Globus pallidus (tissue), 1 donor: ENCODE results near the gene CHKA.
"Not testable (repeated sequence)": the region's sequence is repeated elsewhere in the genome, so short reads cannot be mapped to it uniquely, and the experiment has no call there.

Experiments used
- DNase-seq: peaks from one replicate; pipeline ENCODE4 v3.0.0-alpha.2; 2015; ENCODE audit warnings: low spot score

Gene CHKA

GRCh38 chr11:68116126-68116525 lies 5.1 kb downstream of the CHKA start:
- DNase-seq, result no peak

GRCh38 chr11:68115285-68115684 lies 5.9 kb downstream of the CHKA start:
- DNase-seq, result no peak

- no peak for DNase-seq
Measured at GRCh38 chr11:68113986-68114385, 7.2 kb downstream of the CHKA start.

- DNase-seq, result no peak
Measured at GRCh38 chr11:68107689-68108088, 13.5 kb downstream of the CHKA start.

GRCh38 chr11:68106165-68106940 lies 14.8 kb downstream of the CHKA start:
- DNase-seq, result no peak

- DNase-seq, result no peak
Measured at GRCh38 chr11:68099474-68100405, 21.4 kb downstream of the CHKA start.

DNA sequence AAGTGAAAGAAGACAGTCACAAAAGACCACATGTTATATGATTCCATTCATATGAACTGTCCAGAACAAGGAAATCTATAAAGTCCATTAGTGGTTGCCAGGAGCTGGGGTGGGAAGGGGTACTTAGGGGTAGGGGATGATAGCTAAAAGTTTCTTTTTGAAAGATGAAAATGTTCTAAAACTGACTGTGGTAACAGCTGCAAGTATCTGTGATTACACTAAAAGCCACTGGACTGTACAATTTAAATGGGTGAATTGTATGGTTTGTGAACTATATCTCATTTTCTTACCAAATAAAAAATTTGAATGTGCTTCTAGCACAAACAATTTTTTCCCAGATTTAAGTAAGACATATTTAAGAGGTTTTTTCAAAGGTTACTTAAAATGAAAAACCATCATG lies 22.1 kb downstream of the CHKA start:
- DNase-seq, result no peak

DNA sequence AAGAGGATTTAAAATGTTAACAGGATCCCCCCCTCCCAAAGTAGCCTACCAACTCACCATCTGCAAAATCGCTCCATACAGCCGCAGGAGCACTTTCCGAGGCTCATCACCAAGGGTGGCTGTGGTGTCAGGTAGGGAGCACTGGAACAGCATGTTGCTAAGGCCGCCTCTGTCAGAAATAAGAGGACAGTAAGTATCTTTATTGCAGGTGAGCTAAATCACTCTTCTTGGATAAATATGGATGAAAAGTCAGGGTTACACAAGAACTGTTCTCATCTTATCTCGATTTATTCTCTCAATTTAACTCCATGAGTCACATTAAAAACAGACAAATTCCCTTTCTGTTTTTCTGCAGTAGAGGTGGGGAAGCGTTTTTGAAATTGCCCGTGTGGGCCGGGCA lies 24.2 kb downstream of the CHKA start:
- DNase-seq, result no peak

DNA sequence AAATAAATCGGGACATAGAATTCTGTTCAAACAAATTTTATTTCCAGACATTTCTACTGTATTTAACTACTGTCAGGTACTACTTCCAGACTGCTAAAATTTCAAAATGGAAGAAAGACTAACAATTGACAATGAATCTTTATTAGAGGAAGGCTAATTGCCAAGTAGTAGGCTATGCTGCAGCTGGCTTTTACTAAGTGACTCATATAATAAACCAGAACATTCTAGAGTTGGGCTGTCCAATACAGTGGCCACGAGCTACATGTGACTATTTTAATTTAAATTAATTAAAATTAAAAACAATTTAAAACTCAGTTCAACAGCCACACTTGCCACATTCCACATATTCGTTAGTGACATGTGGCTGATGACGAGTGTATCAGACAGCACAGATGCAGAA lies 27.6 kb downstream of the CHKA start:
- DNase-seq, result peak; percentile 74

DNA sequence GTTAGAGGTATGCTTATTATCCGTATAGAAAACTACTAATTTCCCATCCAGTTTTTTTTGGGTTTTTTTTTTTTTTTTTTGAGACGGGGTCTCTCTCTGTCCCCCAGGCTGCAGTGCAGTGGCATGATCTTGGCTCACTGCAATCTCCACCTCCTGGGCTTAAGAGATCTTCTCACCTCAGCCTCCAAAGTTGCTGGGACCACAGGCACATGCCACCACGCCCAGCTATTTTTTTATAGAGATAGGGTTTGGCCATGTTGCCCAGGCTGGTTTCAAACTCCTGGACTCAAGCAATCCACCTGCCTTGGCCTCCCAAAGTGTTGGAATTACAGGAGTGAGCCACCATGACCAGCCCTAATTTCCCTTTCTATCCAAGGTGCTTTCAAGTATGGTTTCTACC lies 28.2 kb downstream of the CHKA start:
- DNase-seq, result not testable (repeated sequence)

GRCh38 chr11:68092411-68092810 lies 28.8 kb downstream of the CHKA start:
- DNase-seq, result no peak

DNA sequence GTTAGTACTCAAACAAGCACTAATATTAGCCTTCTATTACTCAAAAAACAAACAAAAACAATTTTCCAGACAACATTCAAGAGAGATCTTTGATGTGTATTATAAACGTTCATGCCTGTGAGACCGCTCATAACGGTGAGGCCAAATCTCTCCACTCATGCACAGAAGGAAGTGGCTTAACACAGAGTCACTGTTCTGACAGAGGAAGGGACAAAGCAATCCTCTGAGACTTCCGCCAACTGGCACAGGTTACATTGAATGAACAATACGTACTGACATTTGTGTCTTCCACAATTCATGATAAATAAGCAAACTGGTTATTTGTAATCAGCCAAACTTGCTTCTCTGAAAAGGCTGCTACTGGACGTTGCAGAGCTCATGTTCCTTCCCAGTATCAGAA lies 30.5 kb downstream of the CHKA start:
- peak; percentile 90 for DNase-seq

DNA sequence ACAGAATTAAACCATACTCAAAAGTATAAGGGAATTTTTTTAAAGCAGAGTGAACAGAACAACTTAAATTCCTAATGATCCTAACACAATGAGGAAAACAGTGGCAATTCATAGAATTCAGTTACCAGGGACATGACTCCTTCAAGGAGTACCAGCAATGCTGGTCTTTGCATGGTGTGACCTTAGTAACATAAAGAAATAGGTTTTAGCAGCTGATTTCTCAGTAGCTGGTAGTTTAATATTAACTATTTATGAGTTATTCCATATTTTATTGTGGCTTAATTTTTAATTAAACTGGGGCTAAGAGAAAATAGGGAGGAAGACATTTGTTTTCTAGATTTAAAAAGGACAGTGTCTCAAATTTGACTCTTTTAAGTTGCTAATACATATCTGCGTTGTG lies 30.9 kb downstream of the CHKA start:
- no peak for DNase-seq

DNA sequence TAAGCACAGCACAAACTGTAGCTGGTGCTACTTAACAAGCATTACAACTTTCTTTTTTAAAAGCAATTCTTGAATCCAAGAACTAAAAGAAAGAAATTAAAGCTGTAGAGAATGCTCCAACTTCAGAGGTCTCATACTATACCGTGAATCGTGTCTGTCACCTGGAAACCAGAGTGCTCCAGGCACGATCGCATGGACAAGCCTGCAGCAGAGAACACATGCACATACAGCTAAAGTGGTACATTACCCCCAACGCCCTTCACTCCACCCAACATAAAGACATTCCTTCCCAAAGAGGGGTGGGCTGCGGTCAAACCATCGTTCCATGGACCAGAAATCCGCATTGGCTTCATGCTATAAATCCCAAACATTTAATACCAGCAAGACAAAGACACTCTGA lies 31.5 kb downstream of the CHKA start:
- DNase-seq, result no peak

GRCh38 chr11:68083517-68083916 lies 37.7 kb downstream of the CHKA start:
- DNase-seq, result no peak

DNA sequence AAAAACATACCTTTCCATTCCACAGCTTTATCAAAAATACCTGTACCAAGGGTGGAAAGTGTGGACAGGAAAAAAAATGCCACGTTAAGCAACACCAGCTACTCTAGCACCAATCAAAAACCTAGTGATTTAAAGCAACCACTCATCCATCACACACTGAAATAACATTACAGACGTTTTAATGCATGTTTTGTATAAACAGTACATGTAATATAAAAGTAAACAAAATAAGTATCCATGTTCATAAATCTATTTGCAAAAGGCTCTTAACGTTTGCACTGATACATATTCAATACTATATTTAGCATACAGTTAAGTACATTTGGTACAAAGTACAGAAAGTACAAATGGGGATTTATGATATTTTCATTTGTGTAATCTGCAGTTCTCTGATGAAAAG lies 38.7 kb downstream of the CHKA start:
- DNase-seq, result no peak

- DNase-seq, result no peak
Measured at GRCh38 chr11:68081691-68082090, 39.5 kb downstream of the CHKA start.

DNA sequence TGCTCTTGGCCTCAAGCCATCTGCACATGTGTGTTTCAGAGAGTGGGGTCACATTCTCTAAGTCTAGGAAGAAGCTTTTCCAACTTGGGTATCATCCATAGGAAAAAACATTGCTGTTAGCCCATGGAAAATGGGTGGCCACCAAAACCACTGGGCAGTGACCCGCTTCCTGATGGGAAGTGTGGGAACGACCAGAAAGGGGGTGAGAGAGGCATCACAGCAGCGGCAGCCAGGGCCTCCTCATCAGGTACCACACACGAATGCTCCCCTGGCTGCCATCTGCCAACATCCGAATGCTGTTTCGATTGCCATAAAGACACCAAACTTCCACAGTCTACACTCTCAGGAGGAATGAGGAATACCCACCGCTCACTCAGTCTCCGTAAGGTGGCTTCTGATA lies 40.3 kb downstream of the CHKA start:
- DNase-seq, result no peak

DNA sequence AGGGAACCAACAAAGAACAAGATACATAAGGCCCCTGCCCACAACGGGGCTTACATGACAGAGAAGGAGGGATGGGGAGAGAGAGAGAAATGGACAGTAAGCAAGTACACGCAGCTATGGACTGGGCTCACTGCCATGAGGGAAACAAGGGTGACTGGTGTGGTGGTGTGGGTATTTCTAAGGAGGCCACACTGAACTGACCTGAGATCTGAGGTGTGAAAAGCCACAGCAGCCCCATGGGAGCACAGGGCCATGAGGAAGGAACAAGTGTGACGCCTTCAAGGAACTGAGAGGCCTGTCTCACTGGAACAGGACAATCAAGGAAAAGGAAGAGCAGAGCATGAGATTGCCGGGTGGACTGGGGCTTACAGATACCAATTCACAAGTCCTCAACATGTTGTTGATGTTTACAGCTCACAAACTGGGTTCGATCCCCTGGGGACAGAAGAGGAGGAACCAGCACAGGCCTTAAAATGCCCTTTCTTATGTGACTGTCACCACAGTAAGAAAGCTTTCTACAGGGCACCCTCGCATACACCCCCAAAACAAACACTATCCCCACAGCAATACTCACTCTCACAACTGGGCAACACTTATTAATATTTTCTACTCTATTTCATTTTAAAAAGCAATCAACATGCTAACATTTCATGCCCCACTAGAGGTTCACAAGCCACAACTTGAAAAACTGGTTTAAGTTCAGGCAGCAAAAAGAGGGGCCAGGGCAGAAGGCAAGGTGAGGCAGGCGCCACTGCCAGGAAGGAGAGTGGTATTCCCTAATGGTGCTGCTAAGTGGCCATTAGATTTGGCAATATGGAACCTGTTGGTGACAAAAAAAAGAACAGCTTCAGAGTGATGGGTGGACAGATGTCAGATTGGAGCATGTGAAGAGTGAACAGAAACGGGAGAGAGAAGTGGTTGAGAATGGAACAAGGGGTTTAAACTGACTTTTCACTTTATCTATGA lies 43.3 kb downstream of the CHKA start:
- DNase-seq, result no peak

DNA sequence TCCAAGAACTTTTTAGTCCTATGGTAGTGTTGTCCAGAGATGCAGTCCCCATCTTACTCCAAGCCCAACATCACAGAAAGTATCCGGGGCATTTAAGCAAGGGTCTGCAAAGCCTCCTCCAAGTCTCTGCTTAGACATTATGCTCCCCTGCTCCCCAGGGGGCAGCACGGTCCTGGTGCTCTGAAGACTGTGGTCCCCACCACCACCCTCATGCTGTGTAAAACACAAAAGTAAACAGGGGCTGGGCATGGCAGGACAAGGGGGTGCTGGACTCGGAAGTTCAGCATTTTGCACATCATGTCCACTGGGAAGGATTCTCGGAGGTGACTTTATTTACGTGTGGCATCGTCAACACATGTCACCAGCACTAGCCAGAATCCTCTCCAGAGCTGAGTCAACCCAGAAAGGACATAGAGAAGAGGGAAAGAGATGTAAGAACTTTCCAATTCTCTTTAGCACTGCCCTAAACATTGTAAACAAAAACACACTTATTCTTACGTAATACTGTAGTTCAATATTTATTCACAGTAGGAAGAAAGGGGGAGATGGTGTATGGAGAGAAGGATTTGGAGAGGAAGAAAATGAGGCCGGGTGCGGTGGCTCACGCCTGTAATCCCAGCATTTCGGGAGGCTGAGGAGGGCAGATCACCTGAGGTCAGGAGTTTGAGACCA lies 44.7 kb downstream of the CHKA start:
- DNase-seq, result no peak

DNA sequence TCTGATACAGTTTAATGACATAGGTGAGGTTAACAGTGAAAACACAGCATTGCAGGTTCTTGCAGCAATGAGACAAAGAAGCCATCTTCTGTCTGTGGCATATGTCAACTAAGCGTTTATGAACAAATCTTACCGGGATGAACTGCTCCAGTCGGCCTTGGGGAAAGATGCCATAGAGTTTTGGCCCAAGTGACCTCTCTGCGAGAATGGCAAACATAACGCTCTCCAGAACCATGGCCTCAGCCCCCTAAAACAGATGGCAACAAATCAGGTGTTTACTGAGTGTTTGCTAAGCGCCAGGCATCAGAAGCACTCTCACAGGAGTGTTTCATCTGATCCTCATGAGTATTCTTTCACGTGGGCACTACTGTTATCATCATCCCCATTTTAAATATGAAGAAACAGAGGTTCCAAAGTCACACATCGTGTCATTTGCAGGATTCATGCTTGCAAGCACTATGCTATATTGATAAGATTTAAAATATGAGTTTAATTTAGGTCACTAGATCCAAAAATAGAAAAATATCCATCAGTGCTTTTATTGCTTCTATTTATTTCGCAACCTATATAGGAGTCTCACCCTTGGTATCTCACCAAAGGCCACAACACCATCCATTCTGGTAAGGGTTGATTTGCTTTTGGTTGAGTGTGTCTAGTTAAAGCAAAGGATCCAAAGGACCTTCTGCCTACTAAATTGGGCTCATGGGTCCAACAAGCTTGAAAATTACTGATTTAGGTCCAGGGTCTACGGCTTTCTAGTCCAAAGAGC lies 46.4 kb downstream of the CHKA start:
- no peak for DNase-seq
